ENCODE data around the gene DCDC2B. TPM values are rescaled to one million over a fixed set of nuclear protein-coding genes. Genes with fewer than 3 reads are reported as not detected.

Gene DCDC2B
- total and polyA plus RNA-seq, 2 of the 13 experiments (the other 11 are each of a cell fraction or from before 2014, with no cell fraction given), result not detected

DNA sequence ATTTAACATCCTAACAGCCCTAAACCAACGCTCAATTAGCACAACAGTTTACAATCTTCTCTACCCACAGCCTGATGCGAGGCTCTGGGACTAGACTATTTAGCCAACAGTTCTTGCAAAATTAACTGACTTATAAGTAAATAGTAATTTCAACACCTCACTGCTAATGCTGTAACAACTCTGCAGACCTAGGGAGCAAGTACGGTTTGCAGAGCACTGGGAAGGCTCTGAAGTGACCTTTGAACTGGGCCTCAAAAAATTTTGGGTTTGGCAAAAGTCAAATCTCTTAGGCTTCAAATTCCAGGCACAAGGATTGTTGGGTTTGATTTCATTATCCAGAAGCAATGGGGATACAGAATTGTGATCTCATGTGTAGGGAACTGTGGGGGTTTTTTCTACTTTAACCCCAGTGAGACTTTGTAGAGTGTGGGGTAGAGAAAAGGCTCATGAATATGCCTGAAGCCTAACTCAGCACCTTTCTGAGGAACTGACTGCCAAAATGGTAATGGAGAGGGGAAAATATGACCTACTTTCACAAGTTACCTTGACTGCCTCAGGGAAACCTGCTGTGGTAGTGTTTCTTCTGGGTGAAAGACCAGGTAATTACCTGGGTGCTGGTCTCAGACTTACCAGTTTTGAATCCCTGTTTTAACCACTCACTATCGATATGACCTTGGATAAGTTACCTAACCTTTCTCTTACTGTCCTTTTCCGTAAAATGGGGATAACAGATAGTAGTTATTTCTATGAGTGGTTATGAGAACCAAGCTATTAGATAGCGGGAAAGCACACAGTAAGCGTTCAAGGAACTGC, 30.3 kb upstream of the DCDC2B start (continued):
- TF ChIP-seq, protein P1, sequence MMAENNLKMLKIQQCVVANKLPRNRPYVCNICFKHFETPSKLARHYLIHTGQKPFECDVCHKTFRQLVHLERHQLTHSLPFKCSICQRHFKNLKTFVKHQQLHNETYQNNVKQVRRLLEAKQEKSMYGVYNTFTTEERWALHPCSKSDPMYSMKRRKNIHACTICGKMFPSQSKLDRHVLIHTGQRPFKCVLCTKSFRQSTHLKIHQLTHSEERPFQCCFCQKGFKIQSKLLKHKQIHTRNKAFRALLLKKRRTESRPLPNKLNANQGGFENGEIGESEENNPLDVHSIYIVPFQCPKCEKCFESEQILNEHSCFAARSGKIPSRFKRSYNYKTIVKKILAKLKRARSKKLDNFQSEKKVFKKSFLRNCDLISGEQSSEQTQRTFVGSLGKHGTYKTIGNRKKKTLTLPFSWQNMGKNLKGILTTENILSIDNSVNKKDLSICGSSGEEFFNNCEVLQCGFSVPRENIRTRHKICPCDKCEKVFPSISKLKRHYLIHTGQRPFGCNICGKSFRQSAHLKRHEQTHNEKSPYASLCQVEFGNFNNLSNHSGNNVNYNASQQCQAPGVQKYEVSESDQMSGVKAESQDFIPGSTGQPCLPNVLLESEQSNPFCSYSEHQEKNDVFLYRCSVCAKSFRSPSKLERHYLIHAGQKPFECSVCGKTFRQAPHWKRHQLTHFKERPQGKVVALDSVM (CRISPR knock-in tag; IDR thresholded peaks at IDR 0.05), result no peak
- TF ChIP-seq, protein P2, sequence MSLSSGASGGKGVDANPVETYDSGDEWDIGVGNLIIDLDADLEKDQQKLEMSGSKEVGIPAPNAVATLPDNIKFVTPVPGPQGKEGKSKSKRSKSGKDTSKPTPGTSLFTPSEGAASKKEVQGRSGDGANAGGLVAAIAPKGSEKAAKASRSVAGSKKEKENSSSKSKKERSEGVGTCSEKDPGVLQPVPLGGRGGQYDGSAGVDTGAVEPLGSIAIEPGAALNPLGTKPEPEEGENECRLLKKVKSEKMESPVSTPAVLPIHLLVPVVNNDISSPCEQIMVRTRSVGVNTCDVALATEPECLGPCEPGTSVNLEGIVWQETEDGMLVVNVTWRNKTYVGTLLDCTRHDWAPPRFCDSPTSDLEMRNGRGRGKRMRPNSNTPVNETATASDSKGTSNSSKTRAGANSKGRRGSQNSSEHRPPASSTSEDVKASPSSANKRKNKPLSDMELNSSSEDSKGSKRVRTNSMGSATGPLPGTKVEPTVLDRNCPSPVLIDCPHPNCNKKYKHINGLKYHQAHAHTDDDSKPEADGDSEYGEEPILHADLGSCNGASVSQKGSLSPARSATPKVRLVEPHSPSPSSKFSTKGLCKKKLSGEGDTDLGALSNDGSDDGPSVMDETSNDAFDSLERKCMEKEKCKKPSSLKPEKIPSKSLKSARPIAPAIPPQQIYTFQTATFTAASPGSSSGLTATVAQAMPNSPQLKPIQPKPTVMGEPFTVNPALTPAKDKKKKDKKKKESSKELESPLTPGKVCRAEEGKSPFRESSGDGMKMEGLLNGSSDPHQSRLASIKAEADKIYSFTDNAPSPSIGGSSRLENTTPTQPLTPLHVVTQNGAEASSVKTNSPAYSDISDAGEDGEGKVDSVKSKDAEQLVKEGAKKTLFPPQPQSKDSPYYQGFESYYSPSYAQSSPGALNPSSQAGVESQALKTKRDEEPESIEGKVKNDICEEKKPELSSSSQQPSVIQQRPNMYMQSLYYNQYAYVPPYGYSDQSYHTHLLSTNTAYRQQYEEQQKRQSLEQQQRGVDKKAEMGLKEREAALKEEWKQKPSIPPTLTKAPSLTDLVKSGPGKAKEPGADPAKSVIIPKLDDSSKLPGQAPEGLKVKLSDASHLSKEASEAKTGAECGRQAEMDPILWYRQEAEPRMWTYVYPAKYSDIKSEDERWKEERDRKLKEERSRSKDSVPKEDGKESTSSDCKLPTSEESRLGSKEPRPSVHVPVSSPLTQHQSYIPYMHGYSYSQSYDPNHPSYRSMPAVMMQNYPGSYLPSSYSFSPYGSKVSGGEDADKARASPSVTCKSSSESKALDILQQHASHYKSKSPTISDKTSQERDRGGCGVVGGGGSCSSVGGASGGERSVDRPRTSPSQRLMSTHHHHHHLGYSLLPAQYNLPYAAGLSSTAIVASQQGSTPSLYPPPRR (CRISPR knock-in tag; IDR thresholded peaks at IDR 0.05; ENCODE audit: borderline replicate concordance), result 0 out of 2 replicates have a peak, but pooled peaks have one; percentile 17
- no peak for TF ChIP-seq EHMT2 (IDR thresholded peaks at IDR 0.05; ENCODE audit: borderline replicate concordance, low read depth, low read length)
- TF ChIP-seq EP300 (IDR thresholded peaks at IDR 0.05; ENCODE audit: low read depth in 2 of 2, low read length in 2 of 2), result peak; percentile 75 to 77; a peak in 3 of 4 replicates
- TF ChIP-seq EP300 (CRISPR knock-in tag; IDR thresholded peaks at IDR 0.05; ENCODE audit: borderline replicate concordance), result peak; percentile 50; the same call in 1 of the 2 replicates
- peak; percentile 37; the same call in 1 of the 2 replicates for TF ChIP-seq PITX1 (CRISPR knock-in tag; IDR thresholded peaks at IDR 0.05)
- TF ChIP-seq SOX6 (IDR thresholded peaks at IDR 0.05), result no peak
- peak; percentile 56 for TF ChIP-seq SOX6 (CRISPR knock-in tag; IDR thresholded peaks at IDR 0.05)
- no peak for TF ChIP-seq ZNF839 (CRISPR knock-in tag; IDR thresholded peaks at IDR 0.05; ENCODE audit: borderline replicate concordance)
- TF ChIP-seq FOSL2 (CRISPR knock-in tag; IDR thresholded peaks at IDR 0.05), result peak; percentile 46; the same call in 1 of the 2 replicates
- TF ChIP-seq, protein P3, sequence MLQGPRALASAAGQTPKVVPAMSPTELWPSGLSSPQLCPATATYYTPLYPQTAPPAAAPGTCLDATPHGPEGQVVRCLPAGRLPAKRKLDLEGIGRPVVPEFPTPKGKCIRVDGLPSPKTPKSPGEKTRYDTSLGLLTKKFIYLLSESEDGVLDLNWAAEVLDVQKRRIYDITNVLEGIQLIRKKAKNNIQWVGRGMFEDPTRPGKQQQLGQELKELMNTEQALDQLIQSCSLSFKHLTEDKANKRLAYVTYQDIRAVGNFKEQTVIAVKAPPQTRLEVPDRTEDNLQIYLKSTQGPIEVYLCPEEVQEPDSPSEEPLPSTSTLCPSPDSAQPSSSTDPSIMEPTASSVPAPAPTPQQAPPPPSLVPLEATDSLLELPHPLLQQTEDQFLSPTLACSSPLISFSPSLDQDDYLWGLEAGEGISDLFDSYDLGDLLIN (CRISPR knock-in tag; IDR thresholded peaks at IDR 0.05; ENCODE audit: borderline replicate concordance), result no peak
- TF ChIP-seq, protein P4, sequence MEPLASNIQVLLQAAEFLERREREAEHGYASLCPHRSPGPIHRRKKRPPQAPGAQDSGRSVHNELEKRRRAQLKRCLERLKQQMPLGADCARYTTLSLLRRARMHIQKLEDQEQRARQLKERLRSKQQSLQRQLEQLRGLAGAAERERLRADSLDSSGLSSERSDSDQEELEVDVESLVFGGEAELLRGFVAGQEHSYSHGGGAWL (CRISPR knock-in tag; IDR thresholded peaks at IDR 0.05), result no peak
- TF ChIP-seq RARG (CRISPR knock-in tag; IDR thresholded peaks at IDR 0.05; ENCODE audit: low read depth), result no peak
- TF ChIP-seq, protein P5, sequence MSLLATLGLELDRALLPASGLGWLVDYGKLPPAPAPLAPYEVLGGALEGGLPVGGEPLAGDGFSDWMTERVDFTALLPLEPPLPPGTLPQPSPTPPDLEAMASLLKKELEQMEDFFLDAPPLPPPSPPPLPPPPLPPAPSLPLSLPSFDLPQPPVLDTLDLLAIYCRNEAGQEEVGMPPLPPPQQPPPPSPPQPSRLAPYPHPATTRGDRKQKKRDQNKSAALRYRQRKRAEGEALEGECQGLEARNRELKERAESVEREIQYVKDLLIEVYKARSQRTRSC (CRISPR knock-in tag; IDR thresholded peaks at IDR 0.05; ENCODE audit: low read depth), result 0 out of 2 replicates have a peak, but pooled peaks have one; percentile 9
- TF ChIP-seq TRAFD1 (CRISPR knock-in tag; IDR thresholded peaks at IDR 0.05; ENCODE audit: borderline replicate concordance), result no peak
- no peak for TF ChIP-seq CHD2 (IDR thresholded peaks at IDR 0.05; ENCODE audit: low read depth, low read length)
- TF ChIP-seq RARA (CRISPR knock-in tag; IDR thresholded peaks at IDR 0.05), result peak; percentile 65
